B cell (primary cell): ENCODE results near the gene VASN. TPM values are rescaled to one million over a fixed set of nuclear protein-coding genes. Genes with fewer than 3 reads are reported as not detected.

ENCODE experiments used
- ATAC-seq: fragments of 200-7000 bp; cut with Tn5 transposase; one replicate; pipeline ENCODE4 v1.10.0; 2021; ENCODE audit warnings: low read depth, mild to moderate bottlenecking, moderate number of reproducible peaks, moderate library complexity
- CTCF ChIA-PET: fragments of 350-600 bp; sonication (Branson Sonifier 250); formaldehyde crosslinking; loops from one replicate; lab custom pipeline; 2021; ENCODE audit warnings: antibody characterized with exemption, inconsistent platforms; lab: Charles Lee
- POLR2A ChIA-PET: fragments of 350-600 bp; sonication (Branson Sonifier 250); formaldehyde crosslinking; loops from one replicate; lab custom pipeline; 2021; ENCODE audit warnings: antibody characterized with exemption; lab: Charles Lee
- DNase-seq: peaks from one replicate; pipeline ENCODE4 v3.0.0; 2013
- H2AFZ ChIP-seq: 2 replicates; pipeline ENCODE4 v1.6.1; 2012; ENCODE audit warnings: mild to moderate bottlenecking, low read depth, low read length; ENCODE audit not compliant: insufficient read depth, poor library complexity, severe bottlenecking
- H3K27ac ChIP-seq, 2 donors: 1 replicate in 1 of 2; 2 replicates in 1 of 2; pipeline ENCODE4 v1.5.1; 2012 to 2013; ENCODE audit warnings: low read length in 2 of 2, mild to moderate bottlenecking in 2 of 2, moderate library complexity in 1 of 2
- H3K27me3 ChIP-seq, 4 experiments: fragments of 200-600 bp in 1 of 4; sonication (generic) in 1 of 4; replicated peaks in 1 of 4; 1 replicate in 2 of 4; 2 replicates in 2 of 4; pipeline versions ENCODE4 v1.6.1 to v1.7.0; 2013 to 2016; ENCODE audit warnings: low read length in 3 of 4, mild to moderate bottlenecking in 2 of 4, mixed read lengths in 1 of 4, moderate library complexity in 1 of 4; ENCODE audit not compliant: insufficient read depth in 4 of 4, control insufficient read depth in 3 of 4; ENCODE audit errors: control extremely low read depth in 1 of 4
- H3K36me3 ChIP-seq, 2 experiments: replicated peaks in 1 of 2; 1 replicate in 1 of 2; 2 replicates in 1 of 2; pipeline versions ENCODE4 v1.6.1 to v1.7.1; 2013; ENCODE audit warnings: low read length in 1 of 2; ENCODE audit not compliant: insufficient read depth in 2 of 2, control insufficient read depth in 1 of 2; ENCODE audit errors: control extremely low read depth in 1 of 2, extremely low read depth in 1 of 2
- H3K4me1 ChIP-seq, 2 donors: fragments of 200-600 bp in 1 of 2; sonication (generic) in 1 of 2; 1 replicate in 1 of 2; 2 replicates in 1 of 2; pipeline versions ENCODE4 v1.5.1 to v1.6.1; 2013 to 2017; ENCODE audit warnings: low read length in 2 of 2; ENCODE audit not compliant: control insufficient read depth in 2 of 2, insufficient read depth in 2 of 2
- H3K4me2 ChIP-seq: replicated peaks from 2 replicates; pipeline ENCODE3; 2012; ENCODE audit warnings: mild to moderate bottlenecking, low read depth, low read length; ENCODE audit not compliant: poor library complexity, severe bottlenecking
- H3K4me3 ChIP-seq, 5 experiments: fragments of 200-600 bp in 1 of 5; sonication (generic) in 1 of 5; 1 replicate in 3 of 5; 2 replicates in 2 of 5; pipeline versions ENCODE4 v1.5.1 to v1.7.0; 2011 to 2016; ENCODE audit warnings: low read length in 4 of 5, mild to moderate bottlenecking in 4 of 5, low read depth in 2 of 5, control low read depth in 1 of 5, moderate library complexity in 1 of 5; ENCODE audit not compliant: insufficient read depth in 1 of 5; ENCODE audit errors: control extremely low read depth in 1 of 5, extremely low read depth in 1 of 5
- H3K79me2 ChIP-seq: fragments of 200-600 bp; sonication (generic); one replicate; pipeline ENCODE4 v1.6.0; 2016; ENCODE audit warnings: low read length; ENCODE audit not compliant: control insufficient read depth, insufficient read depth
- H3K9ac ChIP-seq: fragments of 200-600 bp; sonication (generic); 2 replicates; pipeline ENCODE4 v1.6.1; 2017; ENCODE audit warnings: mild to moderate bottlenecking, low read length, moderate library complexity
- H3K9me3 ChIP-seq, 3 donors: one replicate each; pipeline versions ENCODE4 v1.6.1 to v1.7.1; 2013; ENCODE audit warnings: low read length in 2 of 3; ENCODE audit not compliant: control insufficient read depth in 2 of 3, insufficient read depth in 1 of 3; ENCODE audit errors: control extremely low read depth in 1 of 3
- H4K20me1 ChIP-seq: 2 replicates; pipeline ENCODE4 v1.6.0; 2012; ENCODE audit warnings: mild to moderate bottlenecking, low read length; ENCODE audit not compliant: insufficient read depth, control insufficient read depth, poor library complexity, severe bottlenecking
- H3K27ac Mint-ChIP-seq: one replicate; pipeline ENCODE4 v1.8.0; 2021; ENCODE audit warnings: mixed read lengths
- H3K27me3 Mint-ChIP-seq: one replicate; pipeline ENCODE4 v1.8.0; 2021; ENCODE audit warnings: mixed read lengths
- H3K4me1 Mint-ChIP-seq: one replicate; pipeline ENCODE4 v1.8.0; 2021; ENCODE audit warnings: mixed read lengths
- H3K4me3 Mint-ChIP-seq: one replicate; pipeline ENCODE4 v1.8.0; 2021; ENCODE audit warnings: mixed read lengths
- H3K9me3 Mint-ChIP-seq: one replicate; pipeline ENCODE4 v1.8.0; 2022; ENCODE audit warnings: mixed read lengths; ENCODE audit not compliant: insufficient read depth
- CTCF ChIP-seq: fragments of 200-600 bp; IDR thresholded peaks from one replicate; pipeline ENCODE4 v1.8.0; 2022; ENCODE audit warnings: antibody characterized with exemption, mild to moderate bottlenecking
- EZH2 ChIP-seq: IDR thresholded peaks from 2 replicates; pipeline ENCODE4 v1.6.1; 2012; ENCODE audit warnings: borderline replicate concordance, low read depth, mild to moderate bottlenecking, moderate library complexity, low read length; ENCODE audit not compliant: insufficient read depth, poor library complexity, severe bottlenecking
- WGBS: methylation state at CpG from one replicate; pipeline ENCODE4 v1.1.5; 2013; ENCODE audit warnings: missing lambda C conversion rate; ENCODE audit not compliant: insufficient coverage; 5-methylcytosine and 5-hydroxymethylcytosine counted together
- intact Hi-C: fragments of 100-400 bp; cut with micrococcal nuclease; formaldehyde crosslinking; loops from one replicate; pipeline ENCODE4 v1.10.0; 2022
- polyA plus RNA-seq: library from polyadenylated mRNA; depleted of rRNA; stranded (reverse); fragments of >200 nt; gene quantifications from 2 replicates; pipeline ENCODE4 v1.2.3, GENCODE V29; 2012
- total RNA-seq, 2 donors: library from RNA; stranded (reverse); fragments of 120-200 nt in 1 of 2; gene quantifications; 1 replicate in 1 of 2; 2 replicates in 1 of 2; pipeline versions ENCODE4 v1.2.3 to v1.2.4, GENCODE V29; 2013 to 2022

Gene VASN
- total and polyA plus RNA-seq, 2 donors (not counting 1 experiment from before 2014, with no cell fraction given), result 0.57 to 0.76 TPM

- 100% methylated on average over 7 of the region's 8 CpGs for WGBS
- peaks cover 31% of the 10 kb centered on the region for H3K4me1 Mint-ChIP-seq
- H3K9me3 ChIP-seq, result no peaks in the 10 kb centered on the region
- peaks cover 80% of the 10 kb centered on the region for H3K79me2 ChIP-seq
- peaks cover 0 to 57% of the 10 kb centered on the region in 2 experiments for H3K36me3 ChIP-seq
- CTCF ChIA-PET, result interaction anchor here (1.1 to 10.7 kb wide), 3 partner anchors 9 to 123 kb away, joined by 3 to 108 read pairs (median 4); no protein-coding TSS in a partner anchor
- no peak overlapping the region for H3K4me3 Mint-ChIP-seq
- intact Hi-C loops, result no loop called here
- H3K27ac Mint-ChIP-seq, result peak overlapping the region; percentile 53
- H3K4me1 ChIP-seq, result peaks cover 24 to 35% of the 10 kb centered on the region in 2 donors
- no peak for TF ChIP-seq EZH2
- TF ChIP-seq CTCF, result no peak
- H3K9me3 Mint-ChIP-seq, result no peaks in the 10 kb centered on the region
- no peak overlapping the region for H2AFZ ChIP-seq
- H3K27me3 Mint-ChIP-seq, result no peaks in the 10 kb centered on the region
- no peak overlapping the region for H3K4me3 ChIP-seq
- no peak for ATAC-seq
- POLR2A ChIA-PET, result no interaction called here
- no peak overlapping the region for H3K27ac ChIP-seq
- no peak overlapping the region for H3K4me2 ChIP-seq
- H4K20me1 ChIP-seq, result peaks cover 86% of the 10 kb centered on the region
- no peak for DNase-seq
- H3K27me3 ChIP-seq, result no peaks in the 10 kb centered on the region
- H3K9ac ChIP-seq, result no peak overlapping the region
Measured at GRCh38 chr16:4412159-4412558, 40.5 kb downstream of the VASN start.

GRCh38 chr16:4412854-4413253 lies 41.2 kb downstream of the VASN start:
- H2AFZ ChIP-seq, result no peak overlapping the region
- intact Hi-C loops, result no loop called here
- CTCF ChIA-PET, result interaction anchor here (1.2 to 10.7 kb wide), 3 partner anchors 10 to 124 kb away, joined by 3 to 108 read pairs (median 3); no protein-coding TSS in a partner anchor
- Mint-ChIP-seq H3K9me3 (no peaks in the 10 kb centered on the region), H3K4me3 (no peak overlapping the region), H3K4me1 (peaks cover 31% of the 10 kb centered on the region), H3K27me3 (no peaks in the 10 kb centered on the region), H3K27ac (no peak overlapping the region)
- WGBS, result 97% methylated on average over 3 of the region's 4 CpGs
- DNase-seq, result peak; percentile 23
- H3K4me3 ChIP-seq, result no peak overlapping the region
- no peak overlapping the region for H3K27ac ChIP-seq
- no peaks in the 10 kb centered on the region for H3K9me3 ChIP-seq
- POLR2A ChIA-PET, result no interaction called here
- H3K4me1 ChIP-seq, result peaks cover 24 to 35% of the 10 kb centered on the region in 2 donors
- no peak overlapping the region for H3K9ac ChIP-seq
- no peaks in the 10 kb centered on the region for H3K27me3 ChIP-seq
- H4K20me1 ChIP-seq, result peaks cover 79% of the 10 kb centered on the region
- H3K36me3 ChIP-seq, result peaks cover 0 to 50% of the 10 kb centered on the region in 2 experiments
- no peak for ATAC-seq
- H3K4me2 ChIP-seq, result no peak overlapping the region
- H3K79me2 ChIP-seq, result peaks cover 76% of the 10 kb centered on the region
- TF ChIP-seq EZH2, result no peak
